GM12892 (cell line): ENCODE measurements around the gene IRF1.

Experiments
- POLR2A ChIP-seq: IDR thresholded peaks from 2 replicates; pipeline ENCODE4 v1.6.1; 2011; ENCODE audit warnings: low read depth, low read length, control low read depth
- POLR2AphosphoS5 ChIP-seq: IDR thresholded peaks from 2 replicates; pipeline ENCODE4 v1.6.1; 2011; ENCODE audit warnings: low read depth, low read length, control low read depth
- TAF1 ChIP-seq: IDR thresholded peaks from 2 replicates; pipeline ENCODE4 v1.6.1; 2011; ENCODE audit warnings: low read depth, mild to moderate bottlenecking, control low read depth, low read length, borderline replicate concordance

GRCh38 chr5:132487095-132487428 lies 3.5 kb downstream of the IRF1 start:
- TF ChIP-seq POLR2A (no peak), POLR2AphosphoS5 (no peak), TAF1 (no peak)
